Measurements from ENCODE around the gene PNPLA6. TPM values are rescaled to one million over a fixed set of nuclear protein-coding genes. Genes with fewer than 3 reads are reported as not detected.

Gene PNPLA6
- total and polyA plus RNA-seq, 2 experiments from 2014 or later: 66.6 to 135 TPM

- peaks cover 9% of the 10 kb centered on the region; the same call in 2 of the 3 replicates for H3K36me3 Mint-ChIP-seq (ENCODE audit: low read depth)
- H3K27me3 Mint-ChIP-seq (ENCODE audit: insufficient read depth, low read depth, poor library complexity): peaks cover 12% of the 10 kb centered on the region
- Histone ChIP-seq H3K4me2 (peak within 1 kb of the TSS; percentile 96), H3F3A (replicated peaks; ENCODE audit: low read depth) (0 out of 2 replicates have a peak, but pooled peaks cover 2% of the 10 kb centered on the region), H3K9me2 (ENCODE audit: insufficient read depth) (no peaks in the 10 kb centered on the region), H3K27me3 (ENCODE audit: insufficient read depth) (peaks cover 6% of the 10 kb centered on the region; the same call in 1 of the 2 replicates), H3K4me1 (ENCODE audit: insufficient read depth) (peaks cover 9% of the 10 kb centered on the region), H3K27ac (ENCODE audit: low read depth) (no peak within 1 kb of the TSS), H3K36me3 (ENCODE audit: insufficient read depth) (no peaks in the 10 kb centered on the region), H2AFZ (peak within 1 kb of the TSS; percentile 93), H4K20me1 (replicated peaks; ENCODE audit: insufficient read depth) (peaks cover 15% of the 10 kb centered on the region; the same call in 1 of the 2 replicates), H3K4me3 (peak within 1 kb of the TSS; percentile 87), H3K79me2 (replicated peaks; ENCODE audit: insufficient read depth) (peaks cover 17% of the 10 kb centered on the region)
- H3K4me3 Mint-ChIP-seq: peak within 1 kb of the TSS; percentile 76
- no peak within 1 kb of the TSS for H3K27ac Mint-ChIP-seq
- ATAC-seq (peak; percentile 93), DNase-seq (ENCODE audit: low spot score) (peak; percentile 89)
- no peaks in the 10 kb centered on the region for H3K9me3 Mint-ChIP-seq
- TF ChIP-seq, protein P1, sequence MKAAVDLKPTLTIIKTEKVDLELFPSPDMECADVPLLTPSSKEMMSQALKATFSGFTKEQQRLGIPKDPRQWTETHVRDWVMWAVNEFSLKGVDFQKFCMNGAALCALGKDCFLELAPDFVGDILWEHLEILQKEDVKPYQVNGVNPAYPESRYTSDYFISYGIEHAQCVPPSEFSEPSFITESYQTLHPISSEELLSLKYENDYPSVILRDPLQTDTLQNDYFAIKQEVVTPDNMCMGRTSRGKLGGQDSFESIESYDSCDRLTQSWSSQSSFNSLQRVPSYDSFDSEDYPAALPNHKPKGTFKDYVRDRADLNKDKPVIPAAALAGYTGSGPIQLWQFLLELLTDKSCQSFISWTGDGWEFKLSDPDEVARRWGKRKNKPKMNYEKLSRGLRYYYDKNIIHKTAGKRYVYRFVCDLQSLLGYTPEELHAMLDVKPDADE (IDR thresholded peaks at IDR 0.05): no peak
- TF ChIP-seq EZH2 (IDR thresholded peaks at IDR 0.05; ENCODE audit: low read depth, unreplicated experiment) (no peak), POLR2AphosphoS5 (IDR thresholded peaks at IDR 0.05; ENCODE audit: low read depth) (0 out of 2 replicates have a peak, but pooled peaks have one; percentile 40), CREB1 (CRISPR knock-in tag; IDR thresholded peaks at IDR 0.05; ENCODE audit: low read depth) (peak; percentile 47; the same call in 1 of the 2 replicates), ZNF114 (CRISPR knock-in tag; IDR thresholded peaks at IDR 0.05) (no peak), NANOG (IDR thresholded peaks at IDR 0.05; ENCODE audit: borderline replicate concordance) (no peak), CTCF (conservative IDR thresholded peaks at IDR 0.05; ENCODE audit: low read depth in 2 of 2) (no peak), EZH2phosphoT487 (IDR thresholded peaks at IDR 0.05; ENCODE audit: unreplicated experiment) (no peak), JUNB (IDR thresholded peaks at IDR 0.05; ENCODE audit: unreplicated experiment) (no peak), ZNF331 (CRISPR knock-in tag; IDR thresholded peaks at IDR 0.05; ENCODE audit: low read depth) (no peak), REST (IDR thresholded peaks at IDR 0.05; ENCODE audit: unreplicated experiment) (no peak)
- TF ChIP-seq, protein P2, sequence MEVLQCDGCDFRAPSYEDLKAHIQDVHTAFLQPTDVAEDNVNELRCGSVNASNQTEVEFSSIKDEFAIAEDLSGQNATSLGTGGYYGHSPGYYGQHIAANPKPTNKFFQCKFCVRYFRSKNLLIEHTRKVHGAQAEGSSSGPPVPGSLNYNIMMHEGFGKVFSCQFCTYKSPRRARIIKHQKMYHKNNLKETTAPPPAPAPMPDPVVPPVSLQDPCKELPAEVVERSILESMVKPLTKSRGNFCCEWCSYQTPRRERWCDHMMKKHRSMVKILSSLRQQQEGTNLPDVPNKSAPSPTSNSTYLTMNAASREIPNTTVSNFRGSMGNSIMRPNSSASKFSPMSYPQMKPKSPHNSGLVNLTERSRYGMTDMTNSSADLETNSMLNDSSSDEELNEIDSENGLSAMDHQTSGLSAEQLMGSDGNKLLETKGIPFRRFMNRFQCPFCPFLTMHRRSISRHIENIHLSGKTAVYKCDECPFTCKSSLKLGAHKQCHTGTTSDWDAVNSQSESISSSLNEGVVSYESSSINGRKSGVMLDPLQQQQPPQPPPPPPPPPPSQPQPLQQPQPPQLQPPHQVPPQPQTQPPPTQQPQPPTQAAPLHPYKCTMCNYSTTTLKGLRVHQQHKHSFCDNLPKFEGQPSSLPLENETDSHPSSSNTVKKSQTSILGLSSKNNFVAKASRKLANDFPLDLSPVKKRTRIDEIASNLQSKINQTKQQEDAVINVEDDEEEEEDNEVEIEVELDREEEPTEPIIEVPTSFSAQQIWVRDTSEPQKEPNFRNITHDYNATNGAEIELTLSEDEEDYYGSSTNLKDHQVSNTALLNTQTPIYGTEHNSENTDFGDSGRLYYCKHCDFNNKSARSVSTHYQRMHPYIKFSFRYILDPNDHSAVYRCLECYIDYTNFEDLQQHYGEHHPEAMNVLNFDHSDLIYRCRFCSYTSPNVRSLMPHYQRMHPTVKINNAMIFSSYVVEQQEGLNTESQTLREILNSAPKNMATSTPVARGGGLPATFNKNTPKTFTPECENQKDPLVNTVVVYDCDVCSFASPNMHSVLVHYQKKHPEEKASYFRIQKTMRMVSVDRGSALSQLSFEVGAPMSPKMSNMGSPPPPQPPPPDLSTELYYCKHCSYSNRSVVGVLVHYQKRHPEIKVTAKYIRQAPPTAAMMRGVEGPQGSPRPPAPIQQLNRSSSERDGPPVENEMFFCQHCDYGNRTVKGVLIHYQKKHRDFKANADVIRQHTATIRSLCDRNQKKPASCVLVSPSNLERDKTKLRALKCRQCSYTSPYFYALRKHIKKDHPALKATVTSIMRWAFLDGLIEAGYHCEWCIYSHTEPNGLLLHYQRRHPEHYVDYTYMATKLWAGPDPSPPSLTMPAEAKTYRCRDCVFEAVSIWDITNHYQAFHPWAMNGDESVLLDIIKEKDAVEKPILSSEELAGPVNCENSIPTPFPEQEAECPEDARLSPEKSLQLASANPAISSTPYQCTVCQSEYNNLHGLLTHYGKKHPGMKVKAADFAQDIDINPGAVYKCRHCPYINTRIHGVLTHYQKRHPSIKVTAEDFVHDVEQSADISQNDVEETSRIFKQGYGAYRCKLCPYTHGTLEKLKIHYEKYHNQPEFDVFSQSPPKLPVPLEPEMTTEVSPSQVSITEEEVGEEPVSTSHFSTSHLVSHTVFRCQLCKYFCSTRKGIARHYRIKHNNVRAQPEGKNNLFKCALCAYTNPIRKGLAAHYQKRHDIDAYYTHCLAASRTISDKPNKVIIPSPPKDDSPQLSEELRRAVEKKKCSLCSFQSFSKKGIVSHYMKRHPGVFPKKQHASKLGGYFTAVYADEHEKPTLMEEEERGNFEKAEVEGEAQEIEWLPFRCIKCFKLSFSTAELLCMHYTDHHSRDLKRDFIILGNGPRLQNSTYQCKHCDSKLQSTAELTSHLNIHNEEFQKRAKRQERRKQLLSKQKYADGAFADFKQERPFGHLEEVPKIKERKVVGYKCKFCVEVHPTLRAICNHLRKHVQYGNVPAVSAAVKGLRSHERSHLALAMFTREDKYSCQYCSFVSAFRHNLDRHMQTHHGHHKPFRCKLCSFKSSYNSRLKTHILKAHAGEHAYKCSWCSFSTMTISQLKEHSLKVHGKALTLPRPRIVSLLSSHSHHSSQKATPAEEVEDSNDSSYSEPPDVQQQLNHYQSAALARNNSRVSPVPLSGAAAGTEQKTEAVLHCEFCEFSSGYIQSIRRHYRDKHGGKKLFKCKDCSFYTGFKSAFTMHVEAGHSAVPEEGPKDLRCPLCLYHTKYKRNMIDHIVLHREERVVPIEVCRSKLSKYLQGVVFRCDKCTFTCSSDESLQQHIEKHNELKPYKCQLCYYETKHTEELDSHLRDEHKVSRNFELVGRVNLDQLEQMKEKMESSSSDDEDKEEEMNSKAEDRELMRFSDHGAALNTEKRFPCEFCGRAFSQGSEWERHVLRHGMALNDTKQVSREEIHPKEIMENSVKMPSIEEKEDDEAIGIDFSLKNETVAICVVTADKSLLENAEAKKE (CRISPR knock-in tag; IDR thresholded peaks at IDR 0.05): no peak
- peaks cover 16% of the 10 kb centered on the region for H3K4me1 Mint-ChIP-seq
Observed at GRCh38 chr19:7595466-7596133, 60.1 kb downstream of the PNPLA6 start, which contains the start of gene CAMSAP3. CAMSAP3 (plus strand) TSS chr19:7595863; CDS start chr19:7596003, 140 bp downstream.
